ENCODE measurements around the gene ACER3. TPM values are rescaled to one million over a fixed set of nuclear protein-coding genes. Genes with fewer than 3 reads are reported as not detected.

ACER3 gene
- total RNA-seq, 1 experiment from 2014 or later, result 31.0 TPM

GRCh38 chr11:76844511-76844910 lies 16.2 kb upstream of the ACER3 start:
- TF ChIP-seq CTCF (conservative IDR thresholded peaks at IDR 0.05; ENCODE audit: low read depth, low read length) (no peak), EZH2 (IDR thresholded peaks at IDR 0.05; ENCODE audit: borderline replicate concordance, low read depth, low read length, poor library complexity, severe bottlenecking) (no peak)
- H3K4me1 ChIP-seq (ENCODE audit: insufficient read depth, low read length, poor library complexity, severe bottlenecking), result no peaks in the 10 kb centered on the region
- POLR2A ChIA-PET (ENCODE audit: low non-redundant PET), result no interaction called here
- BruUV-seq (replicated peaks), result no TSS peak
- H3K4me3 ChIP-seq (ENCODE audit: low read depth, low read length, poor library complexity, severe bottlenecking), result no peak overlapping the region
- H3K27me3 ChIP-seq (replicated peaks; ENCODE audit: insufficient read depth, low read depth, low read length, poor library complexity), result peaks cover 11% of the 10 kb centered on the region
- H3K27ac ChIP-seq (ENCODE audit: low read depth, low read length, poor library complexity, severe bottlenecking), result no peak overlapping the region
- intact Hi-C loops (cut with micrococcal nuclease; ENCODE audit: unreplicated experiment), result no loop called here
- CTCF ChIA-PET, result no interaction called here
- no peaks in the 10 kb centered on the region for H3K36me3 ChIP-seq (ENCODE audit: insufficient read depth, low read length, poor library complexity, severe bottlenecking)
- no peak for DNase-seq (ENCODE audit: low spot score)
- no peaks in the 10 kb centered on the region for H3K9me3 ChIP-seq (ENCODE audit: low read depth, low read length, poor library complexity, severe bottlenecking)

GRCh38 chr11:76845069-76845468 lies 15.6 kb upstream of the ACER3 start:
- no peak overlapping the region for H3K27ac ChIP-seq (ENCODE audit: low read depth, low read length, poor library complexity, severe bottlenecking)
- intact Hi-C loops (cut with micrococcal nuclease; ENCODE audit: unreplicated experiment), result no loop called here
- H3K36me3 ChIP-seq (ENCODE audit: insufficient read depth, low read length, poor library complexity, severe bottlenecking), result no peaks in the 10 kb centered on the region
- no peaks in the 10 kb centered on the region for H3K4me1 ChIP-seq (ENCODE audit: insufficient read depth, low read length, poor library complexity, severe bottlenecking)
- no peaks in the 10 kb centered on the region for H3K9me3 ChIP-seq (ENCODE audit: low read depth, low read length, poor library complexity, severe bottlenecking)
- ChIA-PET CTCF (no interaction called here), POLR2A (ENCODE audit: low non-redundant PET) (no interaction called here)
- TF ChIP-seq EZH2 (IDR thresholded peaks at IDR 0.05; ENCODE audit: borderline replicate concordance, low read depth, low read length, poor library complexity, severe bottlenecking) (no peak), CTCF (conservative IDR thresholded peaks at IDR 0.05; ENCODE audit: low read depth, low read length) (no peak)
- H3K27me3 ChIP-seq (replicated peaks; ENCODE audit: insufficient read depth, low read depth, low read length, poor library complexity), result peaks cover 9% of the 10 kb centered on the region
- BruUV-seq (replicated peaks), result no TSS peak
- no peak overlapping the region for H3K4me3 ChIP-seq (ENCODE audit: low read depth, low read length, poor library complexity, severe bottlenecking)
- DNase-seq (ENCODE audit: low spot score), result no peak

- DNase-seq (ENCODE audit: low spot score), result no peak
- H3K9me3 ChIP-seq (ENCODE audit: low read depth, low read length, poor library complexity, severe bottlenecking), result no peaks in the 10 kb centered on the region
- TF ChIP-seq CTCF (conservative IDR thresholded peaks at IDR 0.05; ENCODE audit: low read depth, low read length) (no peak), EZH2 (IDR thresholded peaks at IDR 0.05; ENCODE audit: borderline replicate concordance, low read depth, low read length, poor library complexity, severe bottlenecking) (no peak)
- intact Hi-C loops (cut with micrococcal nuclease; ENCODE audit: unreplicated experiment), result no loop called here
- H3K36me3 ChIP-seq (ENCODE audit: insufficient read depth, low read length, poor library complexity, severe bottlenecking), result no peaks in the 10 kb centered on the region
- no TSS peak for BruUV-seq (replicated peaks)
- H3K4me3 ChIP-seq (ENCODE audit: low read depth, low read length, poor library complexity, severe bottlenecking), result no peak overlapping the region
- CTCF ChIA-PET, result interaction anchor here (0.6 kb wide), 1 partner anchor 177 kb away, joined by 5 read pairs; no protein-coding TSS in a partner anchor
- POLR2A ChIA-PET (ENCODE audit: low non-redundant PET), result no interaction called here
- H3K27ac ChIP-seq (ENCODE audit: low read depth, low read length, poor library complexity, severe bottlenecking), result no peak overlapping the region
- peaks cover 8% of the 10 kb centered on the region for H3K27me3 ChIP-seq (replicated peaks; ENCODE audit: insufficient read depth, low read depth, low read length, poor library complexity)
- H3K4me1 ChIP-seq (ENCODE audit: insufficient read depth, low read length, poor library complexity, severe bottlenecking), result no peaks in the 10 kb centered on the region
Observed at GRCh38 chr11:76846441-76846840, 14.3 kb upstream of the ACER3 start.
